ENCODE measurements around the gene MC2R.

Gene MC2R

GRCh38 chr18:13915391-13915790 is at the start of gene MC2R:
MC2R (minus strand) TSS chr18:13915536; CDS start chr18:13885518, 30,018 bp downstream.
- no peak for DNase-seq (ENCODE audit: low read depth in 3 of 3, low spot score in 1 of 3)

GRCh38 chr18:13945811-13946210 is 30.5 kb upstream of the MC2R start:
- DNase-seq (ENCODE audit: low read depth in 3 of 3, low spot score in 1 of 3): no peak

- no peak for DNase-seq (ENCODE audit: low read depth in 3 of 3, low spot score in 1 of 3)
These were observed 28.0 kb upstream of the MC2R start for GRCh38 chr18:13943338-13943737.

GRCh38 chr18:13940326-13940725 is 25.0 kb upstream of the MC2R start:
- DNase-seq (ENCODE audit: low read depth in 3 of 3, low spot score in 1 of 3): no peak

GRCh38 chr18:13934676-13935075 is 19.3 kb upstream of the MC2R start:
- no peak for DNase-seq (ENCODE audit: low read depth in 3 of 3, low spot score in 1 of 3)

GRCh38 chr18:13934058-13934457 is 18.7 kb upstream of the MC2R start:
- DNase-seq (ENCODE audit: low read depth in 3 of 3, low spot score in 1 of 3): no peak

- no peak for DNase-seq (ENCODE audit: low read depth in 3 of 3, low spot score in 1 of 3)
These were observed 17.1 kb upstream of the MC2R start for GRCh38 chr18:13932285-13933025.

GRCh38 chr18:13930964-13931363 is 15.6 kb upstream of the MC2R start:
- no peak for DNase-seq (ENCODE audit: low read depth in 3 of 3, low spot score in 1 of 3)

GRCh38 chr18:13923221-13923620 is 7.9 kb upstream of the MC2R start:
- no peak for DNase-seq (ENCODE audit: low read depth in 3 of 3, low spot score in 1 of 3)

- no peak for DNase-seq (ENCODE audit: low read depth in 3 of 3, low spot score in 1 of 3)
These were observed 3.6 kb upstream of the MC2R start for GRCh38 chr18:13918898-13919297.

GRCh38 chr18:13917401-13917800 is 2.1 kb upstream of the MC2R start:
- DNase-seq (ENCODE audit: low read depth in 3 of 3, low spot score in 1 of 3): no peak

- no peak for DNase-seq (ENCODE audit: low read depth in 3 of 3, low spot score in 1 of 3)
These were observed 1.2 kb upstream of the MC2R start for GRCh38 chr18:13916559-13916958.

GRCh38 chr18:13915995-13916431 is 677 bp upstream of the MC2R start:
- DNase-seq (ENCODE audit: low read depth in 3 of 3, low spot score in 1 of 3): no peak

- DNase-seq (ENCODE audit: low read depth in 3 of 3, low spot score in 1 of 3): no peak
These were observed 580 bp downstream of the MC2R start for GRCh38 chr18:13914756-13915155.

GRCh38 chr18:13914170-13914569 is 1.2 kb downstream of the MC2R start:
- DNase-seq (ENCODE audit: low read depth in 3 of 3, low spot score in 1 of 3): no peak

- no peak for DNase-seq (ENCODE audit: low read depth in 3 of 3, low spot score in 1 of 3)
These were observed 2.1 kb downstream of the MC2R start for GRCh38 chr18:13913205-13913604.

- no peak for DNase-seq (ENCODE audit: low read depth in 3 of 3, low spot score in 1 of 3)
These were observed 2.7 kb downstream of the MC2R start for GRCh38 chr18:13912601-13913000.

GRCh38 chr18:13910986-13911385 is 4.3 kb downstream of the MC2R start:
- DNase-seq (ENCODE audit: low read depth in 3 of 3, low spot score in 1 of 3): no peak

GRCh38 chr18:13910501-13910900 is 4.8 kb downstream of the MC2R start:
- no peak for DNase-seq (ENCODE audit: low read depth in 3 of 3, low spot score in 1 of 3)

- no peak for DNase-seq (ENCODE audit: low read depth in 3 of 3, low spot score in 1 of 3)
These were observed 6.0 kb downstream of the MC2R start for GRCh38 chr18:13909141-13909940.

- DNase-seq (ENCODE audit: low read depth in 3 of 3, low spot score in 1 of 3): no peak
These were observed 14.7 kb downstream of the MC2R start for GRCh38 chr18:13900633-13901032.

GRCh38 chr18:13895505-13896033 is 19.8 kb downstream of the MC2R start:
- no peak for DNase-seq (ENCODE audit: low read depth in 3 of 3, low spot score in 1 of 3)

Data from stimulated activated CD4-positive, alpha-beta T cell treated with anti-CD3 and anti-CD28 coated beads, TNF-alpha, amount 100 ng/mL, for 1 hour (primary cell).